ENCODE data around the gene PARG. TPM values are rescaled to one million over a fixed set of nuclear protein-coding genes. Genes with fewer than 3 reads are reported as not detected.

The PARG gene
- total RNA-seq, 1 donor from 2014 or later: 67.2 TPM

- H3K4me3 ChIP-seq: no peak overlapping the region
- DNase-seq (ENCODE audit: low spot score): no peak
- no peaks in the 10 kb centered on the region for H4K20me1 ChIP-seq (ENCODE audit: low read depth)
- no peaks in the 10 kb centered on the region for H3K27me3 ChIP-seq
- peaks cover 38% of the 10 kb centered on the region for H3K36me3 Mint-ChIP-seq
- no peaks in the 10 kb centered on the region for H3K27me3 Mint-ChIP-seq (ENCODE audit: insufficient read depth, low read depth)
- H2AFZ ChIP-seq (replicated peaks): no peak overlapping the region
- no peaks in the 10 kb centered on the region for H3F3A ChIP-seq (ENCODE audit: low read depth)
- no peaks in the 10 kb centered on the region for H3K79me2 ChIP-seq (ENCODE audit: low read depth)
- H3K9me3 ChIP-seq (ENCODE audit: low read depth): no peaks in the 10 kb centered on the region
- peaks cover 14% of the 10 kb centered on the region for H3K36me3 ChIP-seq
- no peak overlapping the region for H3K4me3 Mint-ChIP-seq
- no peak for TF ChIP-seq EZH2 (IDR thresholded peaks at IDR 0.05)
- no peak for TF ChIP-seq CTCF (IDR thresholded peaks at IDR 0.05)
- H3K27ac Mint-ChIP-seq: peak overlapping the region; percentile 85
- no peak overlapping the region for H3K27ac ChIP-seq
- no peak overlapping the region for H3K4me2 ChIP-seq
- peaks cover 4% of the 10 kb centered on the region for H3K4me1 Mint-ChIP-seq
- peaks cover 3% of the 10 kb centered on the region for H3K9me3 Mint-ChIP-seq
- H3K9ac ChIP-seq: no peak overlapping the region
- H3K4me1 ChIP-seq: no peaks in the 10 kb centered on the region
Observed at GRCh38 chr10:49841615-49842332, 100.1 kb downstream of the PARG start.

- Mint-ChIP-seq H3K4me1 (peaks cover 24% of the 10 kb centered on the region), H3K9me3 (no peaks in the 10 kb centered on the region), H3K36me3 (peaks cover 34% of the 10 kb centered on the region), H3K27ac (no peak overlapping the region), H3K27me3 (ENCODE audit: insufficient read depth, low read depth) (no peaks in the 10 kb centered on the region), H3K4me3 (no peak overlapping the region)
- Histone ChIP-seq H2AFZ (replicated peaks) (no peak overlapping the region), H3K9ac (no peak overlapping the region), H3F3A (ENCODE audit: low read depth) (no peaks in the 10 kb centered on the region), H3K4me3 (no peak overlapping the region), H3K36me3 (peaks cover 19% of the 10 kb centered on the region), H3K9me3 (ENCODE audit: low read depth) (no peaks in the 10 kb centered on the region), H3K79me2 (ENCODE audit: low read depth) (no peaks in the 10 kb centered on the region), H3K4me2 (no peak overlapping the region), H3K4me1 (no peaks in the 10 kb centered on the region), H3K27me3 (no peaks in the 10 kb centered on the region), H3K27ac (no peak overlapping the region), H4K20me1 (ENCODE audit: low read depth) (no peaks in the 10 kb centered on the region)
- no peak for DNase-seq (ENCODE audit: low spot score)
- no peak for TF ChIP-seq EZH2 (IDR thresholded peaks at IDR 0.05)
- TF ChIP-seq CTCF (IDR thresholded peaks at IDR 0.05): no peak
- no peak for TF ChIP-seq EZH2phosphoT487 (IDR thresholded peaks at IDR 0.05)
Observed at GRCh38 chr10:49837685-49838084, 104.1 kb downstream of the PARG start.

GRCh38 chr10:49837051-49837478 lies 104.8 kb downstream of the PARG start:
- no peak for TF ChIP-seq EZH2phosphoT487 (IDR thresholded peaks at IDR 0.05)
- TF ChIP-seq CTCF (IDR thresholded peaks at IDR 0.05): no peak
- TF ChIP-seq EZH2 (IDR thresholded peaks at IDR 0.05): no peak
- Histone ChIP-seq H3K4me2 (no peak overlapping the region), H4K20me1 (ENCODE audit: low read depth) (no peaks in the 10 kb centered on the region), H3K79me2 (ENCODE audit: low read depth) (no peaks in the 10 kb centered on the region), H3K9me3 (ENCODE audit: low read depth) (no peaks in the 10 kb centered on the region), H3K4me3 (no peak overlapping the region), H3K9ac (no peak overlapping the region), H3K4me1 (no peaks in the 10 kb centered on the region), H3F3A (ENCODE audit: low read depth) (no peaks in the 10 kb centered on the region), H3K27ac (no peak overlapping the region), H3K27me3 (no peaks in the 10 kb centered on the region), H2AFZ (replicated peaks) (no peak overlapping the region), H3K36me3 (peaks cover 19% of the 10 kb centered on the region)
- Mint-ChIP-seq H3K27ac (no peak overlapping the region), H3K9me3 (no peaks in the 10 kb centered on the region), H3K4me3 (no peak overlapping the region), H3K4me1 (peaks cover 31% of the 10 kb centered on the region), H3K27me3 (ENCODE audit: insufficient read depth, low read depth) (no peaks in the 10 kb centered on the region), H3K36me3 (peaks cover 33% of the 10 kb centered on the region)
- DNase-seq (ENCODE audit: low spot score): no peak

All from neural progenitor cell (in vitro differentiated cells).